ENCODE data around the gene ELMO3.

Gene ELMO3

GRCh38 chr16:67199011-67199807 lies at the start of gene ELMO3:
ELMO3 (plus strand) TSS chr16:67199131; CDS start chr16:67199327, 196 bp downstream.
- no peak for DNase-seq

- DNase-seq, result no peak
Observed at GRCh38 chr16:67149276-67150046, 49.5 kb upstream of the ELMO3 start.

GRCh38 chr16:67150047-67150832 lies 48.7 kb upstream of the ELMO3 start:
- peak; percentile 78 for DNase-seq

- peak; percentile 72 for DNase-seq
Observed at GRCh38 chr16:67150833-67151396, 48.0 kb upstream of the ELMO3 start, which contains the start of gene B3GNT9. B3GNT9 (minus strand) TSS chr16:67150998; CDS start chr16:67150485, 513 bp downstream.

- DNase-seq, result no peak
Observed at GRCh38 chr16:67151431-67152097, 47.4 kb upstream of the ELMO3 start.

- DNase-seq, result no peak
Observed at GRCh38 chr16:67154578-67155294, 44.2 kb upstream of the ELMO3 start.

GRCh38 chr16:67155295-67156142 lies 43.4 kb upstream of the ELMO3 start:
- DNase-seq, result peak; percentile 91

- no peak for DNase-seq
Observed at GRCh38 chr16:67156143-67156844, 42.6 kb upstream of the ELMO3 start.

GRCh38 chr16:67157106-67157748 lies 41.7 kb upstream of the ELMO3 start:
- DNase-seq, result no peak

GRCh38 chr16:67157892-67158635 lies 40.9 kb upstream of the ELMO3 start:
- no peak for DNase-seq

- peak; percentile 88 for DNase-seq
Observed at GRCh38 chr16:67158637-67159600, 40.0 kb upstream of the ELMO3 start.

- no peak for DNase-seq
Observed at GRCh38 chr16:67161595-67162058, 37.3 kb upstream of the ELMO3 start.

- no peak for DNase-seq
Observed at GRCh38 chr16:67162506-67163163, 36.3 kb upstream of the ELMO3 start.

GRCh38 chr16:67163164-67163998 lies 35.5 kb upstream of the ELMO3 start:
- no peak for DNase-seq

- no peak for DNase-seq
Observed at GRCh38 chr16:67163999-67164558, 34.9 kb upstream of the ELMO3 start.
